ENCODE results near the gene MED25. TPM values are rescaled to one million over a fixed set of nuclear protein-coding genes. Genes with fewer than 3 reads are reported as not detected.

Gene MED25
- total RNA-seq, 1 donor from 2014 or later = 11.0 TPM

- no peak overlapping the region for H3K9ac ChIP-seq (ENCODE audit: low read depth in 1 of 3, low read length in 3 of 3)
- no peak overlapping the region for H3K4me3 ChIP-seq (ENCODE audit: low read length in 3 of 3)
- peaks cover 0 to 11% (median 3%) of the 10 kb centered on the region in 3 donors for H3K4me1 ChIP-seq (ENCODE audit: control insufficient read depth in 3 of 3, insufficient read depth in 3 of 3, low read length in 3 of 3)
- H3K36me3 ChIP-seq (ENCODE audit: control insufficient read depth in 3 of 3, insufficient read depth in 3 of 3, low read length in 3 of 3) = peaks cover 19 to 21% (median 20%) of the 10 kb centered on the region in 3 donors
- H3K27me3 ChIP-seq (ENCODE audit: control insufficient read depth in 3 of 3, insufficient read depth in 3 of 3, low read length in 3 of 3) = no peaks in the 10 kb centered on the region
- no peaks in the 10 kb centered on the region for H3K9me3 ChIP-seq (ENCODE audit: control insufficient read depth in 3 of 3, low read length in 3 of 3)
- no peak overlapping the region for H3K27ac ChIP-seq (ENCODE audit: low read depth, low read length)
Observed at GRCh38 chr19:49780861-49781260, 37.2 kb upstream of the MED25 start.

GRCh38 chr19:49781394-49781793 is 36.7 kb upstream of the MED25 start:
- H3K4me3 ChIP-seq (ENCODE audit: low read length in 3 of 3) = no peak overlapping the region
- H3K4me1 ChIP-seq (ENCODE audit: control insufficient read depth in 3 of 3, insufficient read depth in 3 of 3, low read length in 3 of 3) = peaks cover 0 to 12% (median 3%) of the 10 kb centered on the region in 3 donors
- H3K36me3 ChIP-seq (ENCODE audit: control insufficient read depth in 3 of 3, insufficient read depth in 3 of 3, low read length in 3 of 3) = peaks cover 19 to 22% (median 22%) of the 10 kb centered on the region in 3 donors
- no peak overlapping the region for H3K9ac ChIP-seq (ENCODE audit: low read depth in 1 of 3, low read length in 3 of 3)
- no peaks in the 10 kb centered on the region for H3K9me3 ChIP-seq (ENCODE audit: control insufficient read depth in 3 of 3, low read length in 3 of 3)
- H3K27me3 ChIP-seq (ENCODE audit: control insufficient read depth in 3 of 3, insufficient read depth in 3 of 3, low read length in 3 of 3) = no peaks in the 10 kb centered on the region
- H3K27ac ChIP-seq (ENCODE audit: low read depth, low read length) = no peak overlapping the region

- no peaks in the 10 kb centered on the region for H3K9me3 ChIP-seq (ENCODE audit: control insufficient read depth in 3 of 3, low read length in 3 of 3)
- H3K27ac ChIP-seq (ENCODE audit: low read depth, low read length) = no peak overlapping the region
- peaks cover 21 to 24% (median 23%) of the 10 kb centered on the region in 3 donors for H3K36me3 ChIP-seq (ENCODE audit: control insufficient read depth in 3 of 3, insufficient read depth in 3 of 3, low read length in 3 of 3)
- peaks cover 0 to 16% (median 3%) of the 10 kb centered on the region in 3 donors for H3K4me1 ChIP-seq (ENCODE audit: control insufficient read depth in 3 of 3, insufficient read depth in 3 of 3, low read length in 3 of 3)
- no peak overlapping the region for H3K4me3 ChIP-seq (ENCODE audit: low read length in 3 of 3)
- H3K27me3 ChIP-seq (ENCODE audit: control insufficient read depth in 3 of 3, insufficient read depth in 3 of 3, low read length in 3 of 3) = no peaks in the 10 kb centered on the region
- no peak overlapping the region for H3K9ac ChIP-seq (ENCODE audit: low read depth in 1 of 3, low read length in 3 of 3)
Observed at GRCh38 chr19:49782515-49782914, 35.6 kb upstream of the MED25 start.

- Histone ChIP-seq H3K27me3 (ENCODE audit: control insufficient read depth in 3 of 3, insufficient read depth in 3 of 3, low read length in 3 of 3) (no peaks in the 10 kb centered on the region), H3K9me3 (ENCODE audit: control insufficient read depth in 3 of 3, low read length in 3 of 3) (no peaks in the 10 kb centered on the region), H3K4me3 (ENCODE audit: low read length in 3 of 3) (no peak overlapping the region), H3K27ac (ENCODE audit: low read depth, low read length) (no peak overlapping the region), H3K4me1 (ENCODE audit: control insufficient read depth in 3 of 3, insufficient read depth in 3 of 3, low read length in 3 of 3) (peaks cover 0 to 7% (median 0%) of the 10 kb centered on the region in 3 donors), H3K9ac (ENCODE audit: low read depth in 1 of 3, low read length in 3 of 3) (peak overlapping the region in 1 of 3 donors; percentile 10), H3K36me3 (ENCODE audit: control insufficient read depth in 3 of 3, insufficient read depth in 3 of 3, low read length in 3 of 3) (peaks cover 28 to 37% (median 36%) of the 10 kb centered on the region in 3 donors)
Observed at GRCh38 chr19:49786376-49786820, 31.7 kb upstream of the MED25 start.

- Histone ChIP-seq H3K9ac (ENCODE audit: low read depth in 1 of 3, low read length in 3 of 3) (no peak overlapping the region), H3K4me1 (ENCODE audit: control insufficient read depth in 3 of 3, insufficient read depth in 3 of 3, low read length in 3 of 3) (peaks cover 0 to 5% (median 0%) of the 10 kb centered on the region in 3 donors), H3K9me3 (ENCODE audit: control insufficient read depth in 3 of 3, low read length in 3 of 3) (no peaks in the 10 kb centered on the region), H3K27me3 (ENCODE audit: control insufficient read depth in 3 of 3, insufficient read depth in 3 of 3, low read length in 3 of 3) (no peaks in the 10 kb centered on the region), H3K27ac (ENCODE audit: low read depth, low read length) (no peak overlapping the region), H3K36me3 (ENCODE audit: control insufficient read depth in 3 of 3, insufficient read depth in 3 of 3, low read length in 3 of 3) (peaks cover 27 to 38% (median 34%) of the 10 kb centered on the region in 3 donors), H3K4me3 (ENCODE audit: low read length in 3 of 3) (no peak overlapping the region)
Observed at GRCh38 chr19:49787746-49788145, 30.3 kb upstream of the MED25 start.

GRCh38 chr19:49788857-49789256 is 29.2 kb upstream of the MED25 start:
- no peak overlapping the region for H3K27ac ChIP-seq (ENCODE audit: low read depth, low read length)
- H3K9ac ChIP-seq (ENCODE audit: low read depth in 1 of 3, low read length in 3 of 3) = no peak overlapping the region
- peaks cover 0 to 5% (median 0%) of the 10 kb centered on the region in 3 donors for H3K4me1 ChIP-seq (ENCODE audit: control insufficient read depth in 3 of 3, insufficient read depth in 3 of 3, low read length in 3 of 3)
- H3K27me3 ChIP-seq (ENCODE audit: control insufficient read depth in 3 of 3, insufficient read depth in 3 of 3, low read length in 3 of 3) = no peaks in the 10 kb centered on the region
- no peak overlapping the region for H3K4me3 ChIP-seq (ENCODE audit: low read length in 3 of 3)
- peaks cover 28 to 36% (median 33%) of the 10 kb centered on the region in 3 donors for H3K36me3 ChIP-seq (ENCODE audit: control insufficient read depth in 3 of 3, insufficient read depth in 3 of 3, low read length in 3 of 3)
- no peaks in the 10 kb centered on the region for H3K9me3 ChIP-seq (ENCODE audit: control insufficient read depth in 3 of 3, low read length in 3 of 3)

- Histone ChIP-seq H3K27me3 (ENCODE audit: control insufficient read depth in 3 of 3, insufficient read depth in 3 of 3, low read length in 3 of 3) (no peaks in the 10 kb centered on the region), H3K36me3 (ENCODE audit: control insufficient read depth in 3 of 3, insufficient read depth in 3 of 3, low read length in 3 of 3) (peaks cover 34 to 49% (median 47%) of the 10 kb centered on the region in 3 donors), H3K9ac (ENCODE audit: low read depth in 1 of 3, low read length in 3 of 3) (no peak overlapping the region), H3K9me3 (ENCODE audit: control insufficient read depth in 3 of 3, low read length in 3 of 3) (no peaks in the 10 kb centered on the region), H3K4me1 (ENCODE audit: control insufficient read depth in 3 of 3, insufficient read depth in 3 of 3, low read length in 3 of 3) (peaks cover 0 to 5% (median 0%) of the 10 kb centered on the region in 3 donors), H3K27ac (ENCODE audit: low read depth, low read length) (no peak overlapping the region), H3K4me3 (ENCODE audit: low read length in 3 of 3) (no peak overlapping the region)
Observed at GRCh38 chr19:49790866-49791265, 27.2 kb upstream of the MED25 start.

- Histone ChIP-seq H3K4me1 (ENCODE audit: control insufficient read depth in 3 of 3, insufficient read depth in 3 of 3, low read length in 3 of 3) (no peaks in the 10 kb centered on the region), H3K27ac (ENCODE audit: low read depth, low read length) (no peak overlapping the region), H3K9ac (ENCODE audit: low read depth in 1 of 3, low read length in 3 of 3) (no peak overlapping the region), H3K36me3 (ENCODE audit: control insufficient read depth in 3 of 3, insufficient read depth in 3 of 3, low read length in 3 of 3) (peaks cover 42 to 53% (median 53%) of the 10 kb centered on the region in 3 donors), H3K4me3 (ENCODE audit: low read length in 3 of 3) (no peak overlapping the region), H3K9me3 (ENCODE audit: control insufficient read depth in 3 of 3, low read length in 3 of 3) (no peaks in the 10 kb centered on the region), H3K27me3 (ENCODE audit: control insufficient read depth in 3 of 3, insufficient read depth in 3 of 3, low read length in 3 of 3) (no peaks in the 10 kb centered on the region)
Observed at GRCh38 chr19:49791776-49792445, 26.2 kb upstream of the MED25 start.

GRCh38 chr19:49792829-49793560 is 25.1 kb upstream of the MED25 start:
- no peaks in the 10 kb centered on the region for H3K4me1 ChIP-seq (ENCODE audit: control insufficient read depth in 3 of 3, insufficient read depth in 3 of 3, low read length in 3 of 3)
- no peaks in the 10 kb centered on the region for H3K27me3 ChIP-seq (ENCODE audit: control insufficient read depth in 3 of 3, insufficient read depth in 3 of 3, low read length in 3 of 3)
- H3K36me3 ChIP-seq (ENCODE audit: control insufficient read depth in 3 of 3, insufficient read depth in 3 of 3, low read length in 3 of 3) = peaks cover 45 to 54% (median 53%) of the 10 kb centered on the region in 3 donors
- no peak overlapping the region for H3K27ac ChIP-seq (ENCODE audit: low read depth, low read length)
- no peak overlapping the region for H3K9ac ChIP-seq (ENCODE audit: low read depth in 1 of 3, low read length in 3 of 3)
- no peak overlapping the region for H3K4me3 ChIP-seq (ENCODE audit: low read length in 3 of 3)
- no peaks in the 10 kb centered on the region for H3K9me3 ChIP-seq (ENCODE audit: control insufficient read depth in 3 of 3, low read length in 3 of 3)

GRCh38 chr19:49793561-49793840 is 24.6 kb upstream of the MED25 start:
- Histone ChIP-seq H3K9ac (ENCODE audit: low read depth in 1 of 3, low read length in 3 of 3) (no peak overlapping the region), H3K9me3 (ENCODE audit: control insufficient read depth in 3 of 3, low read length in 3 of 3) (no peaks in the 10 kb centered on the region), H3K4me3 (ENCODE audit: low read length in 3 of 3) (no peak overlapping the region), H3K27me3 (ENCODE audit: control insufficient read depth in 3 of 3, insufficient read depth in 3 of 3, low read length in 3 of 3) (no peaks in the 10 kb centered on the region), H3K36me3 (ENCODE audit: control insufficient read depth in 3 of 3, insufficient read depth in 3 of 3, low read length in 3 of 3) (peaks cover 45 to 56% (median 53%) of the 10 kb centered on the region in 3 donors), H3K27ac (ENCODE audit: low read depth, low read length) (no peak overlapping the region), H3K4me1 (ENCODE audit: control insufficient read depth in 3 of 3, insufficient read depth in 3 of 3, low read length in 3 of 3) (no peaks in the 10 kb centered on the region)
